Calu3 (cell line): ENCODE measurements around the gene GBP6. TPM values are rescaled to one million over a fixed set of nuclear protein-coding genes. Genes with fewer than 3 reads are reported as not detected.

Source experiments
- BruUV-seq: library from RNA; stranded (reverse); fragments of 400-500 nt; replicated peaks from 2 replicates; lab custom pipeline; 2021; lab: Mats Ljungman, UMichigan
- CTCF ChIA-PET: fragments of 300-600 bp; sonication (Branson Sonifier 250); formaldehyde crosslinking; loops from one replicate; lab custom pipeline; 2022; ENCODE audit warnings: antibody characterized with exemption; lab: Charles Lee
- DNase-seq: peaks from one replicate; pipeline ENCODE4 v3.0.0; 2022
- H3K27ac Mint-ChIP-seq: one replicate; pipeline ENCODE4 v1.8.0; 2022; ENCODE audit warnings: mixed read lengths; ENCODE audit not compliant: unreplicated experiment
- H3K27me3 Mint-ChIP-seq: one replicate; pipeline ENCODE4 v1.8.0; 2022; ENCODE audit warnings: mixed read lengths; ENCODE audit not compliant: unreplicated experiment
- H3K36me3 Mint-ChIP-seq: one replicate; pipeline ENCODE4 v1.8.0; 2022; ENCODE audit warnings: mild to moderate bottlenecking, moderate library complexity, mixed read lengths; ENCODE audit not compliant: insufficient read depth, unreplicated experiment
- H3K4me1 Mint-ChIP-seq: one replicate; pipeline ENCODE4 v1.8.0; 2022; ENCODE audit warnings: mild to moderate bottlenecking, low read depth, mixed read lengths; ENCODE audit not compliant: unreplicated experiment
- H3K4me3 Mint-ChIP-seq: one replicate; pipeline ENCODE4 v1.8.0; 2022; ENCODE audit warnings: mild to moderate bottlenecking, low read depth, moderate library complexity, mixed read lengths; ENCODE audit not compliant: unreplicated experiment
- H3K9me3 Mint-ChIP-seq: one replicate; pipeline ENCODE4 v1.8.0; 2022; ENCODE audit warnings: low read depth, mixed read lengths; ENCODE audit not compliant: unreplicated experiment
- intact Hi-C: fragments of 100-400 bp; cut with micrococcal nuclease; formaldehyde crosslinking; loops from one replicate; pipeline ENCODE4 v1.10.0; 2022; ENCODE audit not compliant: unreplicated experiment
- total RNA-seq: library from RNA; stranded (reverse); gene quantifications from 2 replicates; pipeline ENCODE4 v1.2.3, GENCODE V29; 2022
- TF ChIP-seq, protein P1 (sequence below): fragments of 200-600 bp; IDR thresholded peaks from one replicate; pipeline ENCODE4 v1.8.0; 2022; ENCODE audit warnings: antibody characterized with exemption; ENCODE audit not compliant: unreplicated experiment

GBP6 gene
- total RNA-seq, 1 experiment from 2014 or later = 0.12 TPM

DNA sequence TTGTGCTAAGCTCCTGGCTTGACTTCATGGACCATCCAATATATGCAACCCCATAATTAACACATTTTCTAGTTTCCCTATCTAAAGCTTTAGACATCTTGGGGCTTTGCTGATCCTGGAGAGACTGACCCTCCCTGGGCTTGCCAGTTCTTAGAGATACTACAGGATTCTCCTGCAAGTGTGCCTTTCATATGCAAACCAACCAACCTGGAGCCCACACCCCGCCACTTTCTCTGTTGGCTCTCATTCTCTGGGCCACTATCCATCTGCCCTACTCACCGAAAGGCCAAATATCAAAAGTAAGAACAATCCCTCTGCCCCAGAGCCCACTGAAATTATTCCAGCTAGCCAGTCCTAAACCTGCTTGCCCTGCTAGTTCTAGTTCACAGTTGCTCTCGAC lies 2.2 kb upstream of the GBP6 start:
- CTCF ChIA-PET = interaction anchor here (1.5 kb wide), 1 partner anchor 320 kb away, joined by 3 read pairs; no protein-coding TSS in a partner anchor
- no TSS peak for BruUV-seq
- no peaks in the 10 kb centered on the region for H3K27me3 Mint-ChIP-seq

DNA sequence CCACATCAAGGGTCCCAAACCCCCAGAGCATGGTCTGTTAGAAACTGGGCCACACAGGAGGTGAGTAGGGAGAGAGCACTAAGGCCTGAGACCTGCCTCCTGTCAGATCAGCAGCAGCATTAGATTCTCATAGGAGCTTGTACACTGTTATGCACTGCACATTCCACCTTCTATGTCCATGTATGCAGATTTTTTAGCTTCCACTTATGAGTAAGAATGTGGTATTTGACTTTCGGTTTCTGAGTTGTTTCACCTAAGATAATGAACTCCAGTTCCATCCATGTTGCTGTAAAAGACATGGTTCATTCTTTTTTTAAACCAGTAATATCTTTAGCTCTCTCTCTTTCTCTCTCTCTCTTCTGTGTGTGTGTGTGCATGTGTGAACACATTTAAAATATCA lies 663 bp upstream of the GBP6 start:
- no TSS peak for BruUV-seq
- Mint-ChIP-seq H3K27me3 (no peaks in the 10 kb centered on the region), H3K4me1 (peaks cover 18% of the 10 kb centered on the region), H3K4me3 (no peak overlapping the region), H3K9me3 (no peaks in the 10 kb centered on the region), H3K36me3 (no peaks in the 10 kb centered on the region), H3K27ac (no peak overlapping the region)
- TF ChIP-seq, protein P1, sequence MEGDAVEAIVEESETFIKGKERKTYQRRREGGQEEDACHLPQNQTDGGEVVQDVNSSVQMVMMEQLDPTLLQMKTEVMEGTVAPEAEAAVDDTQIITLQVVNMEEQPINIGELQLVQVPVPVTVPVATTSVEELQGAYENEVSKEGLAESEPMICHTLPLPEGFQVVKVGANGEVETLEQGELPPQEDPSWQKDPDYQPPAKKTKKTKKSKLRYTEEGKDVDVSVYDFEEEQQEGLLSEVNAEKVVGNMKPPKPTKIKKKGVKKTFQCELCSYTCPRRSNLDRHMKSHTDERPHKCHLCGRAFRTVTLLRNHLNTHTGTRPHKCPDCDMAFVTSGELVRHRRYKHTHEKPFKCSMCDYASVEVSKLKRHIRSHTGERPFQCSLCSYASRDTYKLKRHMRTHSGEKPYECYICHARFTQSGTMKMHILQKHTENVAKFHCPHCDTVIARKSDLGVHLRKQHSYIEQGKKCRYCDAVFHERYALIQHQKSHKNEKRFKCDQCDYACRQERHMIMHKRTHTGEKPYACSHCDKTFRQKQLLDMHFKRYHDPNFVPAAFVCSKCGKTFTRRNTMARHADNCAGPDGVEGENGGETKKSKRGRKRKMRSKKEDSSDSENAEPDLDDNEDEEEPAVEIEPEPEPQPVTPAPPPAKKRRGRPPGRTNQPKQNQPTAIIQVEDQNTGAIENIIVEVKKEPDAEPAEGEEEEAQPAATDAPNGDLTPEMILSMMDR = no peak
- CTCF ChIA-PET = interaction anchor here (0.6 to 1.5 kb wide), 3 partner anchors 322 to 400 kb away, joined by 3 to 4 read pairs (median 3); no protein-coding TSS in a partner anchor
- no peak for DNase-seq
- intact Hi-C loops = no loop called here

More for the DNA sequence above, 2.2 kb upstream of the GBP6 start:
- TF ChIP-seq, protein P1 = no peak
- Mint-ChIP-seq H3K4me1 (peaks cover 22% of the 10 kb centered on the region), H3K36me3 (no peaks in the 10 kb centered on the region), H3K27ac (no peak overlapping the region), H3K9me3 (no peaks in the 10 kb centered on the region), H3K4me3 (no peak overlapping the region)
- DNase-seq = no peak
- intact Hi-C loops = no loop called here

DNA sequence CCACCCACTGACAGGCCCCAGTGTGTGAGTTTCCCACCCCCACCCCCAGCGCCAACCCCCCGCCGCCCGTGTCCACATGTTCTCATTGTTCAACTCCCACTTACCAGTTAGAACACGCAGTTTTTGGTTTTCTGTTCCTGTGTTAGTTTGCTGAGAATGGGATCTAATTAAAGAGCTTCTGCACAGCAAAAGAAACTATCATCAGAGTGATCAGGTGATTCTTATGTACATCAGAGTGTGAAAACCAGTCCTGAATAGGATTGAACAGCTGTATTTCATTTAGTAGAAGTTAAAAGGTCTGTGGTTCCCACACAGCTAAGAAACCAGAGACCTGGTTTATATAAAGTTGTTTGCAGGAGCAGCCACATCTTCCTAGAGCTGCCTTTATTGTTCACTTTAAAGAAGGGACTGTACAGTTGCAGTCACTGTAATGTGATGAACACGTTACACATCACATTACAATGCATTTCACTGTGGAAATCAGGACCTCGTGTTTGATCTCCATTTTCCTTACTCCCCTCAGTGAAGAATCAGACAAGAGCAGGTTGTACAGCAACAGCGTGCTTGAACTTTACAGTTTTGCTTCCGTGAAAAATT lies 1.2 kb downstream of the GBP6 start:
- Mint-ChIP-seq H3K36me3 (no peaks in the 10 kb centered on the region), H3K27ac (no peak overlapping the region), H3K4me3 (no peak overlapping the region), H3K27me3 (no peaks in the 10 kb centered on the region), H3K4me1 (peaks cover 14% of the 10 kb centered on the region), H3K9me3 (no peaks in the 10 kb centered on the region)
- CTCF ChIA-PET = no interaction called here
- BruUV-seq = no TSS peak
- intact Hi-C loops = no loop called here
- TF ChIP-seq, protein P1 = no peak
- no peak for DNase-seq

DNA sequence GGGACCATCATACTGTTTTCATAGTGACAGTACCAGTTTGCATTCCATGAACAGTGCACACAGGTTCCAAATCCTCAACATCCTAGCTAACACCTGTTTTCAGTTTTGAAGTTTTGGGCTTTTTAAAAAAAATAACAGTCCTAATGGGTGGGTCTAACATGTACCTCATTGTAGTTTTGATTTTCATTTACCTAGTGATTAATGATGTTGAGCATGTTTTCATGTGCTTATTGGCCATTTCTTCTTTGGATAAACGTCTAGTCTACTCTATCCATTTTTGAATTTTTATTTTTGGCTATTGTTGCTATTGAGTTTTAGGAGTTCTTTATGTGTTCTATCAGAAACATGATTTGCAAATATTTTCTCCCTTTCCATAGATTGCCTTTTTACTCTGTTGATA lies 3.4 kb downstream of the GBP6 start:
- CTCF ChIA-PET = no interaction called here
- Mint-ChIP-seq H3K27me3 (no peaks in the 10 kb centered on the region), H3K4me1 (peaks cover 14% of the 10 kb centered on the region), H3K27ac (no peak overlapping the region), H3K9me3 (no peaks in the 10 kb centered on the region), H3K4me3 (no peak overlapping the region), H3K36me3 (no peaks in the 10 kb centered on the region)
- TF ChIP-seq, protein P1 = no peak
- no peak for DNase-seq
- BruUV-seq = no TSS peak
- intact Hi-C loops = no loop called here
